ENCODE measurements around the gene CLCC1.
A peak's percentile ranks its signal among the peaks of the same experiment; 100 is the strongest.

The CLCC1 gene

GRCh38 chr1:108962681-108963051 lies 618 bp downstream of the CLCC1 start:
- no peak for DNase-seq (ENCODE audit: low read depth, low spot score)
- peak overlapping the region; percentile 65 for H3K4me3 ChIP-seq (ENCODE audit: low read depth, low read length)
- no peak for TF ChIP-seq CTCF (IDR thresholded peaks at IDR 0.05; ENCODE audit: low read depth, low read length)
- in situ Hi-C loops (cut with HindIII; ENCODE audit: low sequenced_read_pairs), result no loop called here

DNA sequence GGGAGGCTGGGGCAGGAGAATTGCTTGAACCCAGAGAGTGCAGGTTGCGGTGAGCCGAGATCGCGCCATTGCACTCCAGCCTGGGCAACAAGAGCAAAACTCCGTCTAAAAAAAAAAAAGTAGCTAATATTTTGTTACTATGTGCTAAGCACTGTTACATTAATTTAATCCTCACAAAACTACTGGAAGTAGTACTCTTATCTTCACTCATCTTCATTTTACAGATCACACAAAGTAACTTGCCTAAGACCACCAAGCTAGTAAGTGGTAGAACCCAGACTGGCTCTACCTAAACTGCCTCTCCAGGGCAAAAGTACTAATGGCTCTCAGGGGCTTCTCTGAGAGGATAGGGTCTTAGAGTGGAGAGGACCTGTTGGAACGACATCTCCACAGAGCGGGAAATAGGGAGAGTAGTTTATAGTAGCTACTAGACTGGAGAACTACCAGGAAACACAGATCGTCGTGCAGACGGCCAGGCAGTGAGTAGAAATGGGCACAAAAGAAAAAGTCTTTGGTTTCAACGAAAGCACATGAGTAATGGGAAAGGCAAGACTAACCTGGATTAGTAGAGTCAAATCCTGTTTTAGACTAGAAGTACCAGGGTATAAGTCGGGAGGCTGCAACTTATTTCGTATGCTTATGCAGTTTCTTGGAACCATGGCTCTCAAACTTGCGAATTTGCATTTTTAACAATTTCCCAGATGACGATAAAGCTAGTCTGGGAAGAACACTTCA lies 1.4 kb downstream of the CLCC1 start:
- DNase-seq (ENCODE audit: low read depth, low spot score), result peak; percentile 2
- in situ Hi-C loops (cut with HindIII; ENCODE audit: low sequenced_read_pairs), result no loop called here
- TF ChIP-seq CTCF (IDR thresholded peaks at IDR 0.05; ENCODE audit: low read depth, low read length), result no peak
- peak overlapping the region; percentile 65 for H3K4me3 ChIP-seq (ENCODE audit: low read depth, low read length)

DNA sequence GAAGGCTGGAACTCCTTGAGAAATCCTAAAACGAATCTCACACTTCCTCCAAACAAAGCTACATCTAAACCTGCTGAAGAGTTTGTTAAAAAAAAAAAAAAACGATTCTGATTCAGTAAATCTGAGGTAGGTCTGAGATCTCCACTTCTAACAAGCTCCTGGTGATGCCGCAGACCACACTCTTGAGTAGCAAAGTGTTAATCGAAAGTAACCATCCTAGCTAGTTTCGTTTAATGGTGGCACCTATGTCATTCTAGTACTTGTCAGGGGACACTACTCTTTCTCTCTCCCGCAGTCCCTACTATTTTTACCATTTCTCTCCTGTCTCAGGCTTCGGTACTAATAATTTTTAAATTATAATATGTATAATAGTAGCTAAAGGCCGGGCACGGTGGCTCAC lies 2.1 kb downstream of the CLCC1 start:
- no peak for TF ChIP-seq CTCF (IDR thresholded peaks at IDR 0.05; ENCODE audit: low read depth, low read length)
- DNase-seq (ENCODE audit: low read depth, low spot score), result no peak
- in situ Hi-C loops (cut with HindIII; ENCODE audit: low sequenced_read_pairs), result no loop called here
- H3K4me3 ChIP-seq (ENCODE audit: low read depth, low read length), result no peak overlapping the region

DNA sequence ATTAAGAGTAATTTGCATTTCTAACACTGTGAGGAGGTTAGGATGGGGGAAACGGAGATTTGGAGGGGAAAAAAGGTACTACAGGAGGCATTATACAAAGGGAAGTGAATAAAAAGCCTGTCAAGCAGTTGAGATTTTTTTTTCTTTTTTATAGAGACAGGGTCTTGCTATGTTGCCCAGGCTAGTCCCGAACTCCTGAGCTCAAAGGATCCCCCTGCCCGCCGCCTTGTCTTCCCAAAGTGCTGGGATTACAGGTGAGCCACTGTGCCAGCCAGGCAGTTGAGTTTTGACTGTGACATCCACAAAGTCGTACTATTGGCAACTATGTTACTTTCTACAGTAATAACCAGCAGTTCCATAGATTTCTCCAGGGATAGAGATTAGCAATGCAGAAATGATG lies 2.6 kb downstream of the CLCC1 start:
- no peak for DNase-seq (ENCODE audit: low read depth, low spot score)
- H3K4me3 ChIP-seq (ENCODE audit: low read depth, low read length), result no peak overlapping the region
- in situ Hi-C loops (cut with HindIII; ENCODE audit: low sequenced_read_pairs), result no loop called here
- no peak for TF ChIP-seq CTCF (IDR thresholded peaks at IDR 0.05; ENCODE audit: low read depth, low read length)

GRCh38 chr1:108957888-108958287 lies 5.4 kb downstream of the CLCC1 start:
- no peak overlapping the region for H3K4me3 ChIP-seq (ENCODE audit: low read depth, low read length)
- DNase-seq (ENCODE audit: low read depth, low spot score), result no peak
- TF ChIP-seq CTCF (IDR thresholded peaks at IDR 0.05; ENCODE audit: low read depth, low read length), result no peak
- in situ Hi-C loops (cut with HindIII; ENCODE audit: low sequenced_read_pairs), result no loop called here

- no peak overlapping the region for H3K4me3 ChIP-seq (ENCODE audit: low read depth, low read length)
- no peak for DNase-seq (ENCODE audit: low read depth, low spot score)
- in situ Hi-C loops (cut with HindIII; ENCODE audit: low sequenced_read_pairs), result no loop called here
- no peak for TF ChIP-seq CTCF (IDR thresholded peaks at IDR 0.05; ENCODE audit: low read depth, low read length)
Observed at GRCh38 chr1:108955881-108956280, 7.4 kb downstream of the CLCC1 start.

Data from astrocyte of the spinal cord (primary cell).